NCI-H524 treated with DMSO at 0.1 percent for 48 hours (cell line): ENCODE measurements around the gene SENP8.
"Not testable (repeated sequence)": the region's sequence is repeated elsewhere in the genome, so short reads cannot be mapped to it uniquely, and the experiment has no call there.

Experiments used
- DNase-seq: peaks from one replicate; lab custom pipeline; 2025; lab: John Stamatoyannopoulos, UW

Gene SENP8

DNA sequence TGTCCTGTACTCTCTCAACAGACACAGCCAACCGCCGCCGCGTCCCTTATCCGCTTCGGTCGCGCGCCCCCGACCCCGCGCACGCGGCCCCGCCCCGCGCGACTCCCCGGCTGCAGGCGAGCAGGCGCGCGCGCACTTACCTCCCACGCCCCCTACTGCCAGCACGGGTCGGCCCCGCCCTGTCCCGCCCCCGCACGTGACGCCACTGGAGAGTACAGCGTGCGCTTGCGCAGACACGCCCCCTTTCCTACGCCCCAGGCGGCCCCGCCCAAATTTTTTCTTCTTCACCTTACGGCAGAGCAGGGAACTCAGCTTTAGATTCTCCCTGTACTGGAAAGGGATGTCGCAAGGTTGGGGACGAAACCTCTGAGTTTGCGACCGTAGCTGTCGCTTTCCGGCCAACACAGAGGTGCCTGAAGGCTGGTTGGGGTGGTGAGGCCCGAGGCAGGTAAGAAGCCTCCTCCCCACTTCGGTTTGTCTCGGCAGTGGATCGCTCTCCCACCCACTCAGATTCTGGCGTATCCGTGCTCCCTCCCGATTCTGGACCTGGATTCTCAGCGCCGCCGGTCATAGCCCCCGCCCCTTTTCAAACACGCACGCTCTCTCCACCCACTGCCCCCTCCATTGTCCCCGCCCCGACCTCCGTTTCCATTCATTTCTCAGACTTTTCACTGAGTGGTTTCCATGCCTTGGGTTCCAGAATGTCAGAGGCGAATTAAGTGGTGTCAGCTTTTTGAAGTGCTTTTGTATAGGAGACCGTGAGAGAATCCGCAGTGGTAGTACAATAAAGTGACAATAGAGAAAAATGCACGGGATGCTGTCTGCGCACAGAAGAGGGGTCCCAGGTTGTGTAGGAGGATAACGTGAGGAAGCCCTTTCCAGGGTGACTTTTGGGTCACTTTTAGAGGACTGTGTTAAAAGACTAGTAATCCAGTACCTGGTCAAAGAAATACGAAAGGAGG, at the start of gene SENP8, which contains the start of gene MYO9A:
Gene SENP8, plus strand, starts transcription at position 387 of the 962 bp plus-strand sequence. CDS start 21,221 bp downstream, outside the sequence.
Gene MYO9A, minus strand, starts transcription at position 134 of the 962 bp plus-strand sequence. CDS start 71,587 bp downstream, outside the sequence.
- DNase-seq: peak; percentile 99

DNA sequence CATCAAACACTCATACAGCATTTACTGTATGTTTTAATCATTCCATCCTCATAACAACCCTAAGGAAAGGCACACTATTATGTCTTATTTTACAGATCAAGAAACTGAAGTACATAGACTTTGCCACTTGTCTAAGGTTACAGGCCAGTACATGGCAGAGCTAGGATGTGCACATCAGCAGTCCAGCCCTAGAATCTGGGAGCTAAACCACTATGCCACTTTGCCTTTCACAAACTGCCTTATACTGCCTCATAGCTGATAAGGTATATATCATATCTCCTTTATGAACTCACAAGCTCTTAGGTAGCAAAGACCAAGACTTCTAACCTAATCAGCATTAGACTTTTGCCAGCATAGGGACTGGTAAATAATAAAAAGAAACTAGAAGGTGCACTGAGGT, 49.3 kb upstream of the SENP8 start:
- DNase-seq: no peak

DNA sequence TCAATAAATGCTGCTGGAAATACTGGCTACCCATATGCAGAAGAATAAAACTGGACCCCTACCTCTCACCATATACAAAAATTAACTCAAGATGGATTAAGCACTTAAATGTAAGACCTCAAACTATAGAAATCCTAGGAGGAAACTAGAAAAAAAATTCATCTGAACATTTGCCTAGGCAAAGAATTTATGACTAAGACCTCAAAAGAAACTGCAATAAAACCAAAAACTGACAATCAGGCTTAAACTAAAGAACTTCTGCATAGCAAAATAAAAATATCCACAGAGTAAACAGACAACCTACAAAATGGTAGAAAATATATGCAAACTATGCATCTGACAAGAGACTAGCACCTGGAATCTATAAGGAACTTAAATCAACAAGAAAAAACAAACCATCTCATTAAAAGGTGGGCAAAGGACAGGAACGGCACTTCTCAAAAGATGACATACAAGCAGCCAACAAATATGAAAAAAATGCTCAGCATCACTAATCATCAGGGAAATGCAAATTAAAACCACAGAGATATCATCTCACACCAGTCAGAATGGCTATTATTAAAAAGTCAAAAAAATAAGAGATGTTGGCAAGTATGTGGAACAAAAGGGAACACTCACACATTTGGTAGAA, 47.3 kb upstream of the SENP8 start:
- DNase-seq: no peak

DNA sequence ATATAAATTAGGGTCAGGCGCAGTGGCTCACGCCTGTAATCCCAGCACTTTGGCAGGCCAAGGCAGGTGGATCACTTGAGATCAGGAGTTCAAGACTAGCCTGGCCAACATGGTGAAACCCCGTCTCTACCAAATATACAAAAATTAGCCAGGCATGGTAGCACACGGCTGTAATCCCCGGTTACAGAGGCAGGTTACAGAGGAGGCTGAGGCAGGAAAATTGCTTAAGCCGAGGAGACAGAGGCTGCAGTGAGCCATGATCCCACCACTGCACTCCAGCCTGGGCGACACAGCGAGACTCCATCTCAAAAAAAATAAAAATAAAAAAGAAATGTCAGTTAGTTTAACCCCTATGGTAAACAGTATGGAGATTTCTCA, 46.8 kb upstream of the SENP8 start:
- DNase-seq: not testable (repeated sequence)

DNA sequence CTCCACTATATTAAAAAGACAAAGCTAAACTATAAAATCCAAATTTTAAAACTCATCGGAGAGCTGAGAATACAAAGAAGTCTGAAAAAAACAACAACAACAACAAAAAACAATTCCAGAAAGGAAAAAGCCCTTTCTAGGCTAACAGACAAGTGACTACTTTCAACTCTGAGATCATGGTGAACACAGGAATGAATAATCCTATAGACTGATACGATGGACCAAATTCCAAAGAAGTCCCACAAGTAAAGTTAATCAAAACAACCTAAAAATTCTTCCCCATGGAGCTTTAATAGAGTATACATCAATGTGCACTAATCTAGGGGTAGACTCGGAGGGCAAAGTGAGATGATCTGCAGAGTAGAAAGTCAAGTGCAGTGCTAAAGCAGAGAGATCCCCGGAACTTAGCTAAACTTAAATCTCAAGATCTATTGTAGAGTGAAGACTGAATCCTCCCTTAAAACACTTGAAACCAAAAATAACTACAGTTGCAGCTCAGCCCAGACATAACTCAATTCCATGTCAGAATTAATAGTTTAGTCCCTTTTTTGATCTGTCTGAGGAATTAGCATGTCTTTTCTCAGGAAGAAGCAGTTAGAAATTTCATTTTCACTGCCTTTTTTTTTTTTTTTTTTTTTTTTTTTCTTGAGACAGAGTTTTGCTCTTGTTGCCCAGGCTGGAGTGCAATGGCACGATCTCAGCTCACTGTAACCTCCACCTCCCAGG, 43.7 kb upstream of the SENP8 start:
- no peak for DNase-seq

DNA sequence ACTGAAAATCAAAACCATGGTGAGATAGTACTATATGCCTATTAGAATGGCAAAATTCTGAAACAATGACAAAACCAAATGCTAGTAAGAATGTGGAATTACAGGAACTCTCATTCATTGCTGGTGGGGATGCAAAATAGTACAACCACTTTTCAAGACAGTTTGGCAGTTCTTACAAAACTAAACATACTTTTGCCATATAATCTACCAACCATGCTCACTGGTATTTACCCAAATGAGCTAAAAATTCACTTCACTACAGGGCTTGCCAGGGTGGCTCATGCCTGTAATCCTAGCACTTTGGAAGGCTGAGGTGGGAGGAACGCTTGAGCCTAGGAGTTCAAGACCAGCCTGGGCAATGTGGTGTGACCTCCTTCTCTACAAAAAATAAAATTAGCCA, 40.3 kb upstream of the SENP8 start:
- no peak for DNase-seq

DNA sequence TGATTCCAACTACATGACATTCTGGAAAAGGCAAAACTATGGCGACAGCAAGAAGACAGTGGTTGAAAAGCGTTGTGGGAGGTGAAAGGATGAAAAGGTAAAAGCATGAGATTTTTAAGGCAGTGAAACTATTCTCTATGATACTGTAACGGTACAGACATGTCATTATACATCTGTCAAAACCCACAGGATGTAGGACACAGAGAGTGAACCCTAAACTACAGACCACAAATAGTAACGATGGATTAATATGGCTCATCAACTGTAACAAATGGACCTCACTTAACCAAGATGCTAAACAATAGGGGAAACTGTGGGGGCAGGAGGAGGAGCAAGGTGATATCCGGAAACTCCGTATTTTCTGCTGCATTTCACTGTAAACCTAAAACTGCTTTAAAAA, 39.3 kb upstream of the SENP8 start:
- no peak for DNase-seq

DNA sequence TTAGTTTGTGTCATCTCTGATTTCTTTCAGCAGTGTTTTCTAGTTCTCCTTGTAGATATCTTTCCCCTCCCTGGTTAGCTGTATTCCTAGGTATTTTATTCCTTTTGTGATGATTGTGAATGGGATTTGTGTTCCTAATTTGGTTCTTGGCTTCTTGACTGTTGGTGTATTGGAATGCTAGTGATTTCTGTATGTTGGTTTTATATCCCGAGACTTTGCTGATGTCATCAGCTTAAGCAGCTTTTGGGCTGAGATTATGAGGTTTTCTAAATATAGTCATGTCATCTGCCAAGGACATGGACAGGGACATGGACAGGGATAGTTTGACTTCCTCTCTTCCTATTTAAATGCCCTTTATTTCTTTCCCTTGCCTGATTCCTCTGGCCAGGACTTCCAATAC, 36.0 kb upstream of the SENP8 start:
- no peak for DNase-seq

DNA sequence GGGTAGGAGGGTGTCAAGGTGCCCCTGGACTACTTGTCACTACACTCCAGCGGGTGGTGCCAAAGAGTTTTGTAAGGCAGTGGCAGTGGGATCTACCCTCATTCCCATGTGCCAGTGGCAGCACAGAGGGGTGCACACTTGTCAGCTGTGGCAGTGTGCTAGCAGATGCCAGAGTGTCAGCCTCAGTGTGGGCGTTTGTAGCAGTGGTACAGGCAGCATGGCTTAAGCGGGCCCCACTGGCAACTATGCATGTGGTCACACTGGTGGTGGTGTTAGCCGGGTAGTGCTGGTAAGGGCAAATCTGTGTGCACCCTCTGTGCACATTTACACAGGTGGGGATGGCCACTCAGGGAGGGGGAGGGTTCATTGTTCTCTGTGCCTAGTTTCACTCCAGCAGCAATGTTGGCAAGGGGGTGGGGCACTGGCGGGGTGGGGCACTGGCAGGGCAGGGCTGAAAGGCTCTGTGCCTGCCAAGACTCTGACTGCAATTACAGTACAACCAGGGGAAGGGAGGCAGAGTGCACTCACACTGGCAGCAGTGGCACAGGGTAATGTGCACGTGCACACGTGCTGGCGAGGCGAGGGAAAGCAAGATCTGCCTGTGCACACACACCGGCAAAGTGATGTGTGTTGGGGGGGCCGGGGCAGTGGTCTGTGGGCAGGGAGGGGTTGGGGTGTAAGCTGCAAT, 32.0 kb upstream of the SENP8 start:
- no peak for DNase-seq

DNA sequence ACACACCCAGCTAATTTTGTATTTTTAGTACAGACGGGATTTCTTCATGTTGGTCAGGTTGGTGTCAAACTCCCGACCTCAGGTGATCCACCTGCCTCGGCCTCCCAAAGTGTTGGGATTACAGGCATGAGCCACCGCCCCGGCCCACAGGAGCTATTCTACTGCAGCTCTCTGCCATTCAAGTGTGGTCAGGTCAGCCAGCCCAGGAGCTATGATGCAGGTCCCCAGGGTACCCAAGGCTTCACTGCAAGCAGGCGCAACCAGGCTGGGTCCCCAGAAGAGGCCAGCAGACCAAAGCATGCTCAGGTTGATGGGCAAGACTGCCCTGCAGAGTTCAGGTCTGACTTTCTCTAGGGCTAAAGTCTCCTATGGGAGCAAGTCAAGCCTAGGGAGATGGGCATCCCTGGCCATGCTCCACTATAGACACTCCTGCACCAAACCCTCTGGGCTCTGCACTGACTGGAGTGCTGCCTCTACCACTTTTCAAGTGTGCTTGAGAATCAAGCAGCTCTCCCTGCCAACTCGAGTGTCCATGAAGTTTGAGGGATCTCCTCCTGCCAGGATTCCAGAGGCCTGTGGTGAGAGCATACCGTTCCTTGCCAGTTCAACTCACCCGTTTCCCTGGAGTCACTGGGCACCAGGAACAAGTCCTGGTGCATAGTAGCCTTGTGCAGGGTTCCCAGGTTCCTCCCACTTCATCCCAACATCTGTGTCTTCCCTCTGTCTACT, 31.1 kb upstream of the SENP8 start:
- no peak for DNase-seq

DNA sequence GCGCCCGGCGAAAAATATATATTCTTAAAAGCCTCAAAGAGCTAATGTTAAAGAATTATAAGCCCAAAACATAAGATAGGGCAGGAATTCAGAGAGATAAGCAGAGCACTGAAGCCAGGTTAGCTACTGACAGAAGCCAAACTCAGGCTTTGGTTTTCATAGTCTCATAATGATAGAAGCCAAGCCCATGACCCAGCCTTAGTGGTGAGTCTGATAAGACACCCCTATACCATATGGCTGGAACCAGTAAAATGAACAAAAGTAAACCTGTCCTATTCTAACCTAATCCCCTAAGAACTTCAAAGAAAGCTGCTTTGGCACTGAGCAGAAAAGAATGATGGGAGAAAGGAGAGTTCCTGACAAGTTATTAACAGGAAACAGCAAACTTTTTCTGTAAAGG, 26.2 kb upstream of the SENP8 start:
- no peak for DNase-seq

DNA sequence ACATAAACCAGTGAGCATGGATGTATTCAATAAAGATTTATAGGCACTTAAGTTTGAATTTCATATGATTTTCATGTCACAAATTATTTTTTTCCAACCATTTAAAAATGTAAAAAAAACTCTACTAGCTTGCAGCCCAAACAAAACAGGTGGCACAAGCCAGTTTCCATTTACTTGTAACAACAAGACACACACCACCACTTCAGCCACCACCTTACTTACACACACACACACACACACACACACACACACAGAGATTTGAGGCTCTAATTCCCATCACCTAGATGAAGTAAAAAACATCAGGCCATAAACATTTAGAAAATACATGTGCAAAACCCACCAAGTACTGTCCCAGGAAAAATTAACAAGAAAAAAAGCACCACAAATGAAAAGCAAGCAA, 25.5 kb upstream of the SENP8 start:
- no peak for DNase-seq

DNA sequence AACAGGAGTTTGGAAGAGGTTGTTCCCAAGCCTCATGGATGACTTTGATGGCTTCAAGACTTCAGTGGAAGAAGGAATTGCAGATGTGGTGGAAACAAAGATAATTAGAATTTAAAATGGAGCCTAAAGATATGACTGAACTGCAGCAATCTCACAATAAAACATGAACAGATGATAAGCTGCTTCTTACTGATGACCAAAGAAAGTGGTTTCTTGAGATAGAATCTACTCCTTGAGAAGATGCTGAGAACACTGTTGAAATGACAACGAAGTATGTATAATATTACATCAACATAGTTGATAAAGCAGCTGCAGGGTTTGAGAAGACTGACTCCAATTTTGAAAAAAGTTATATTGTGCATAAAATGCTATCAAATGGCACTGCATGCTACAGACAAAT, 21.4 kb upstream of the SENP8 start:
- DNase-seq: no peak

DNA sequence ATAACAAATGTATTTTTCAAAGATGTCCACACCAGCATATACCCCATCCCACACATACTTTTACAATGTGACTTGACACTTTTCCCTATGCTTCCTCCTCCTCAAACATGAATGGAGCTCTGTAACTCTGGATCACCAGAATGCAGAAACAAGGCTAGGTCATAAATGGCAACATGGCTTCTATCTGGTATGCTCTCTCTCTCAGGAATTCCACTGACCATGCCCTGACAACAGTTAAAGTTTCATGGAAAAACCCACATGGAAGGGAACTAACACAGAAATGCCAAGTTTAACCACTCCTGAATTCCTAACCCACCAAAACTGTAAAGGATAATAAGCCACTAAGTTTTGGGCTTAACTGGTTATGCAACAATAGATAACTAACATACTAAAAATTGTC, 20.2 kb upstream of the SENP8 start:
- DNase-seq: no peak

DNA sequence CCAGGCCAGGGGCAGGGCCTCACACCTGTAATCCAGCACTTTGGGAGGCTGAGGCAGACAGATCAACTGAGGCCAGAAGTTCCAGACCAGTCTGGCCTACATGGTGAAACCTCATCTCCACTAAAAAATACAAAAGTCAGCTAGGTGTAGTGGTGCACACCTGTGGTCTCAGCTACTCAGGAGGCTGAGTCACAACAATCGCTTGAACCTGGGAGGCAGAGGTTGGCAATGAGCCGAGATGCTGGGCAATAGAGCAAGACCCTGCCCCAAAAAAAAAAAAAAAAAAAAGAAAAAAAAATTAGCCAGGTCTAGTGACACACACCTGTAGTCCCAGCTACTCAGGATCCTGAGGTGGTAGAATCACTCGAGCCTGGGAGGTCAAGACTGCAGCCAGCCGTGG, 19.0 kb upstream of the SENP8 start:
- DNase-seq: no peak

DNA sequence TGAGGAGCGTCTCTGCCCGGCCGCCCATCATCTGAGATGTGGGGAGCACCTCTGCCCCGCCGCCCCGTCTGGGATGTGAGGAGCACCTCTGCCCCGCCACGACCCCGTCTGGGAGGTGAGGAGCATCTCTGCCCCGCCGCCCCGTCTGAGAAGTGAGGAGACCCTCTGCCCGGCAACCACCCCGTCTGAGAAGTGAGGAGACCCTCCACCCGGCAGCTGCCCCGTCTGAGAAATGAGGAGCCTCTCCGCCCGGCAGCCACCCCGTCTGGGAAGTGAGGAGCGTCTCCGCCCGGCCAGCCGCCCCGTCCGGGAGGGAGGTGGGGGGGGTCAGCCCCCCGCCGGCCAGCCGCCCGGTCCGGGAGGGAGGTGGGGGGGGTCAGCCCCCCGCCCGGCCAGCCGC, 17.7 kb upstream of the SENP8 start:
- not testable (repeated sequence) for DNase-seq

DNA sequence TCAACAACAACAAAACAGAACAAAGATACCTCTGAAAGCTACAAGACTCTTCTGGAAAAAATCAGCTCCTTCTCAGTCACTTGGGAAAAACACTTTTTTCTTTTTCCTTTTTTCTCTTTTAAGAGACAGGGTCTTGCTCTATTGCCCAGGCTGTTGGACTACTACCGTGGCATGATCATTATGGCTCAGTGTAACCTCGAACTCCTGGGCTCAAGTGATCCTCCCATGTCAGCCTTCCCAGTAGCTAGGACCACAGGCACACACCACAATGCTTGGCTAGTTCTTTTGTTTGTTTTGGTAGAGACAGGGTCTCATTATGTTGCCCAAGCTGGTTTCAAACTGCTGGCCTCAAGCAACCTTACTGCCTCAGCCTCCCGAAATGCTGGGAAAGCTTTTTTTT, 13.1 kb upstream of the SENP8 start:
- no peak for DNase-seq

DNA sequence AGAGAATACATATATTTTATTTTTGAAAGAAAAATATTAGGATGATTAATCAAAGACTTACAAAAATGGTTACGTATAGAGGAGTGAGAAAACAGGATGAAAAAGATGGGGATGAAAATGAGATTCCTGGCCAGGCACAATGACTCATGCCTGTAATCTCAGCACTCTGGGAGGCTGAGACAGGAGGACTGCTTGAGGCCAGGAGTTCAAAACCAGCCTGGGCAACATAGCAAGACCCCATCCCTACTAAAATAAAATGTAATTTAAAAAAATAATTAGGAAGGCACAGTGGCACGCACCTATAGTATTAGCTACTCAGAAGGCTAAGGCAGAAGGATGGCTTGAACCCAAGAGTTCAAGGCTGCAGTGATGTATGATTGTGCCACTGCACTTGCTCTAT, 12.1 kb upstream of the SENP8 start:
- DNase-seq: no peak

DNA sequence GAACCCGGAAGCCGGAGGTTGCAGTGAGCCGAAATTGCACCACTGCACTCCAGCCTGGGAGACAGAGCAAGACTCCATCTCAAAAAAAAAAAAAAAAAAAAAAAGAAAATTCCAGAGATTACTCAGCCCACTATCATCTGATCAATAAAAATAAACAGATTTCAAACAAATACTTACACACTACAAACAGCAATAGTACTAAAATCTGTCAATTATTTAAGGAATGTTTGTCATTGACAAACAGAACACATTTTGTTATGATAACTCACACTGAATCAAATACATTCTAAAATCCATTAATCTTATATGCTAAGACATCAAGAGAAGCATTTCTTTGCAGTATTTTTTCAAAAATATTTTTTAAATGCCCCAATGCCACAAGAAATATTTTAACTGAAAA, 7.8 kb upstream of the SENP8 start:
- no peak for DNase-seq

DNA sequence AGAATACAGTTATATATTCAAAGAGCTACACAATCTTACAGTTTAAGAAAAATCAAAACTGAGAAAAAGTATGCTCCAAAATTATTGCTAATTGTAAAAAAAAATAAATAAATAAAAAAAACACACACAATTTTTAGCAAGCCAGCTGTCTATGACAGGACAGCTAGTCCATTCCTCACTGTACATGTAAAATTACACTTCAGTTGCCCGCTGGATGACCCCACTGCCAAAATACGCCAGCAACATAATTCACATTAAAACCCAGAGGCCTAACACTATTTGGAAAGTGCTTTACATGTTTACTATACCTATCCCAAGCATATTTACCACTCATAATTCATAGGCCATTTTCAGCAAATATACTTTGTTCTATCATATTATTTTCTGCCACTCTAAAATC, 6.1 kb upstream of the SENP8 start:
- no peak for DNase-seq

DNA sequence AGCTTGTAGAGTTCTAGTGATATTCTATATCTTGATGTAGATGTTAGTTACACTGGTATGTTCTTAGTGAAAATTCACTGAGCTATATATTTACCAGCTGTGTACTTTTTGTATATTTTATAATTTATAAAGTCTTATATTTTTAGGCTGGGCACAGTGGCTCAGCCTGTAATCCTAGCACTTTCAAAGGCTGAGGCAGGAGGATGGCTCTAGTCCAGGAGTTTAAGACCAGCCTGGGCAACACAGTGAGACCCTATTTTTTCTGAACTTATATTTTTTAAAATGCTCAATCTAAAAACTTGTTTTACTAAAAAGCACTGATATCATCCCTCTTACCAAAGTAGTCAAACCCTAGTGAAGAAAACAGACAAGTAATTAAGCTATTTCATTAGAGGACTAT, 5.4 kb upstream of the SENP8 start:
- DNase-seq: no peak
